ENCODE results near the gene LRRC10B.

The LRRC10B gene

DNA sequence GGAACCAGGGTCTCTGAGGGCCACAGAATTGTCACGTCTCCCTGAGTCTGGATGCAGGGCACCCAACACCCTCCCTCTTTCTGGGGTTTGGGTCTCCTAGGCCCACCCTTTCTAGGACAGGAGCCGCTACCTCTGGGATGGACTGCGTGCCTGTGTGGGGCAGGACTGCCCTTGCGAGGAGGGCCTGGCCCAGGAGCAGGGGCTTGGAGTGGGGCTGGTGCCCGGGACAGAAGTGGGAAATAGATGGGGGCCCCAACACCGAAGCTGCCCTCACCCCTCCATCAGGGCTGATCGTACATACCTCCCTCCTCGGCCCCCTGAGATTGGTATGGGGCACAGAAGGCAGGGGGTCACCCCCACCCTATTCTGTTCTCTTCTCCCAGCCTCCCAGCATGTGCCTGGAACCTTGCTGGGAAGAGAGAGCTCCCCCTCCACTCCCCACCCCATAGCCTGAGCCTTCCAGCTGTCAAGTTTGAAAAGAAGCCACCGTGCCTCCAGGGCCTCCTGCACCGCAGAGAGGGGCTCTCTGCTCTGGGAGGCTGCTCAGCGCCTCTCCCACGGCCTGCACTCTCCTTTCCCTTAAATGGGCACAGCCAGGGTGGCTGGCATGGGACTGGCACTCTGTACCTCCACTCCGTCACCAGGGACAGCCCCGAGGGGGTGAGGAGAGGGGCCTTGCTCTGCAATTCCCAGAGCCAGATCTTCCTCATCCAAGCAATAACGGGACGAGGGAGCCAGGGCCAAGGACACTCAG, 1.8 kb downstream of the LRRC10B start:
- DNase-seq: no peak

DNA sequence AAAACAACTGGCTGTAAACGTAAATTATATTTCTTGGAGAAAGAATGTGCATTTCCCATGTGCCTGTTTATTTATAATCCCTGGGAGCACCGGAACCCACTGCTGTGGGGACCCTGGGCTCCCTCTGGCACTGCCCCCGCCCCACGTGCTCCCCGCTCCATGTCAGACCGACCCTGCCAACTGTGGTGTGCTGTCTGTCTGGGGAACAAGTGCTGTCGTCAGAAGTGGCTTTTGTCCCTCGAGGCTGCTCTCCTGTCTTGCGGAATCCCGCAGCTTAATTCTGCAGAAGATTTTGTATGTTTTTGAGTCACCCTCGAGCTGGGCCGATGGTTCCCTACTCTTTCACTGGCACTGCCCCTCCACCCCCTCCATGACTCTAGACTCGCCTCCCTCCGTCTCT, 2.4 kb downstream of the LRRC10B start:
- DNase-seq: no peak

DNA sequence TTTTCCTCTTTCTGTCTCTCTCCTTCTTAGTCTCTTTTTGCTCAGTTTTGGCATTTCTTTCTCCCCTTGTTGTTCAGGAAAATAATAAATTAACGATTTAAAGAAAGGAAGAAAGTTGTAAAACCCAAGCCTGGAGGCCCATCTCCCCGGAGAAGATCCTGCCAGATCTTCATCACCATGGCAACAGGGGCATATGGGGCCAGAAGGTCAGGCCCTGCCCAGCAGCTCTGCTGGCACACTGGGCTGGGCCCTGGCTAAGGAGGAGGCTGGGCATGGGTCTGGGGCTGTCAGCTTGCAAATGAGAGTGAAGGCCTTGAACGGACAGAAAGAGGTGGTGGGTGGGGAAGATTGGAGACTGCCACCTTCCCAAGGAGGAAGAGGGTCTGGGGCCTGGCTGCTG, 2.8 kb downstream of the LRRC10B start:
- DNase-seq: no peak

DNA sequence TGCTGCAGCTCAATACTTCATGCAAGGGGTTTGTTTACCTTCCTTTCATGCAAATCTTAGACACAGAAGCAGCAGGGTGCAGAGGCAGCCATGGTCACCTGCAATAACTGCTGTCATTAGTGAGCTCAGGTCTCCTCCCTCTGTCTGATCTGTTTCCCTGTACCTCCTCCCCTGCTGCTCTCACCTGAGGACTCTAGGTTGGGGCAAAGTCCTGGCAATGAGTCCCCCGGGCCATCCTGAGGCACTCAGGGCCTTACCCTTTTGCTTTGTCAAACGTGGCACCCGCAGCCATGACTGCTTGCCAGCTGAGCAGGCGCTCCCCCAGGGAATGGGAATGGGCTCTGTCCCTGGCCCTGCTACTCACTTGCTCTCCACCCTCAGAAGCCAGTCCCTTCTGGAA, 3.9 kb downstream of the LRRC10B start:
- DNase-seq: no peak

DNA sequence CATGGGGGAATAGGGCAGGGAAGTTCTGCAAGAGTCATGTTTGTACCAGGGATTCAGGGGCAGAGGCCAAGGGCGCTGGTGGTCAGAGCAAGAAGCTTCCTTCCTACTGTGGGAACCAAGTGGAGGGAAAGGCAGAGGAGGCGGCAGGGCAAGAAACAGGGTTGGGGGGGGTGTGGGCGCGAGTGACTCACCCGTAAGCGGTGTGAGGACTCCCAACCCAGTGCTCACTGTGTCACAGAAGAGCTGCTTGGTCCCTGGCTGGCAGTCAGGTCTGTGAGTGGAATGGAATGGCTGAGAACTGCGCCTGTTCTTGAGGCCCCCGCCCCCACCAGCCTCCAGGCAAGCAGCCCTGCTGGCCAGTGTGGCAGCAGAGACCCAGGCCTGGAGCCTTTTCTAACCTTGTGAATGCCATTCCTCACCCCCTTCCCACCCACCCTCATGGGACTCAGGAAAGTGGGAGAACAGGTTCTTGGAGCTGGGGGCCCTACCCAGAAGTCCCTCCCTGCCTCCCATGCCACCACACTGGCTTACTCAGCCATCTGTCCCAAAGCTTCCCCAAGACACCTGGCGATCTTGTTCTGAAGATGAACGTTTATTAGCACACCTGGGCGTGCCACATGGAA, 4.7 kb downstream of the LRRC10B start:
- DNase-seq: no peak

DNA sequence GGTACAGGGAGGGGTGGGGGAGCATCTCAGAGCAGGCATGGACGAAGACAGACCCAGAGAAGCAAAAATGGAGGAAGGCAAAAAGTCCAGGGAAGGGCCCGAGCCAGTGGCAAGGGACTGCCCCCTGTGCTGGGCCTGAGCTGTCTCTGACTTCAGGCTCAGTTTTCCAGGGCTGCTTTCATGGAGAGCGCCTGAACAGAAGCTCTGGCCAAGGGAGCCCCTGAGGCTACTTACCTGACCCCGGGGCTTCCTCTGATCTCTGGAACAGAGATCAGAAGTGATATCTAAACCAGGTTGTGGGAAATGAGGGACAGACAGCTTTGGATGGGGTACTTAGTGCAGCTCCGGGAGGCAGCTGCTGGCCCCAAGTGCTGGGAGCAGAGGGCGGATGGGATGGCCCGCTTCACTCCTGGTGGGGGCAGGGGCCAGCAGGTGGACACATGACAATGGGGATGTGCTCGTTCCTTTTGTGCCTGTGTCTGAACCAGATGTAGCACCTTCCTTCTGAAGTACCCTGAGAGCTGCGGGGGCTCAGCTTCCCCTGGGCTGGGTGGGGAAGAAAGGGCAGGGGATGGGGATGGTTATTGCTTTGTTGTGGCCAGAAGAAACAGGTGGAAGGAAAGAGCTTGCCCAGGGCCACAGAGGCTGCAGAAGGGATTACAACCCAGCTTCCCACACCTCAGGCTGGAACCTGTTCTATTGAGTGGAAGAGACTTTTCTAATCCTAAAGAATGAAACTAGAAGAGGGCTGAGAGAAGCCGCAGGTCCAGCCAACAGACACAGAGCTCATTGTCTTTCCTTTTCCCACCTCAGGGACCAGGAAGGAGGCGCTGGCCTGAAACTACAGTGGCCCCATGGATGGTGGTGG, 5.7 kb downstream of the LRRC10B start:
- DNase-seq: no peak

DNA sequence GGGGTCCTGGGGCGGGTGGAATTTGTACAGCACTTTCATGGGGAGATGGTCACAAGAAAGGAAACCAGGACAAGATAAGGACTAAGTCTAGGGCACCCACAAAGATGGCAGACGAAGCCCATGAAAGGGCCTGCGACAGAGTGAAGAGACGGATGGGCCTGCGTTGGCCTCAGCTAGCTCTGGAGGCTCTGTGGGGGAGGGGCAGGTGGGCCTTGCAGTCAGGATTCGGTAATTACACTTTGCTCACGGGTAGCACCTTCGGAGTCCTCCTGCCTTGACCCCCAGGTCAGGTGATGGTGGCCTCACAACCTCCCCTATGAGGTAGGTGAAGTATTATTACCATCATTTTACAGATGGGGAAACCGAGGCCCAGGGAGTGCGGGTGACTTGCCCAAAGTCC, 7.1 kb downstream of the LRRC10B start:
- DNase-seq: no peak

DNA sequence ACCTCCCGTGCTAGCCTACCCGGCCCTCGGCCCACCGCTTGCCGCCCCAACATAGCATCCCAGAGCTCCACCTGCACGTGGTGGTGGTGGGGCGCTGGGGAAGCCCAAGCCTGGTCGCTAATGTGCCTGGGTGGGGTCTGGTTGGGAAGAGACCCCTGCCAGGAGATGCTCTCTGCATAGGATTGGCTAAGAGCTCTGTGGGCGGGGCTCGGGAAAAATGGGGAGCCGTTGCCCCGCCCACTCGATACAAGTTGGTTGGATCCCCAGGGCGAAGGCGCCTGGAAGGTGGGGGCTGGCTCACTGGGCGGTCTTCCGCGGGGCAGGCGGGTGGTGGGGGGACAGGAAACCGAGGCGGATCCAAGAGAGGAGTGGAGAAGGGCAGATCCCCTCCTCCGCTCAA, 7.6 kb downstream of the LRRC10B start:
- no peak for DNase-seq

DNA sequence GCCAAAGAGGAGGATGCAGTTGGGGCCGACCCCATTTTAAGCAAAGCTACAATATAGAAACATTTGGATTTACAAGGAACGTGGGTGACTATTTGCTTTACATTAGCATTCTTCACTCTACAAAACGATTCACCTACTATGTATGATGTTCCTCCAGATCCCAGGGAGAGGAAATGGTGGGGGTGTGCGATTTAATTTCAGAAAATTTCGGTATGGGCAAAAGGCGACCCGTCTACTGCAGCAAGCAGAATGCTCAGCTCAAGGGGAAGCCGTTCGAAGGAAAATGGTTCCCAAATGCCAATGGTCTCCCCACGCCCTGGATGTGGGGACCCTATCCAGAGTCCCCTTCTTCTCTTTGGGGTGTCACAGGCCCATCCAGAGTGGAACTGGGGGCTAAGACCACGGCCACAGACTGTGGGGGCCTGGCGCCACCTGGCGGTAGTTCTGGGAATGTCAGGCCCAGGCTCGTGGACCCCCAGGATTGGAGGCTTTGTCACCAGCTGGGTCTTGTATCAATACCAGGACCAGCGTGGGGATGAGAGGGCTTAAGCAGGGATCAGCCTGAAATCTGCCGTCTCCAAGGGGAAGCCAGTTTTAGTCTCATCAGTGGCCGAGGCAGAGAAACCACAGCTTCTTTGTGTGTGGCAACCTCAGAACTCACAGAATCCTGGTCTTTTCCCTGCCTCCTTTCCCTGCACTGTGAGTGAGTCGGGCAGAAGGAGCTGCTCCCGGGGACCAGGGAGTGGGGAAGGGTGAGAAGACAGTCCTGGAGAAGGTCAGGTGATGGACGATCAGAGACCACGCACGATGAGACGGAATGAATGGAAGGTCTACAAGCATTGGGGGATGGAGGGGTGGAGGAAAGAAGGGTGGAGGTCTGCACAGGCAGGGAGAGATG, 8.4 kb downstream of the LRRC10B start:
- peak in 1 of 2 experiments; percentile 13 for DNase-seq

DNA sequence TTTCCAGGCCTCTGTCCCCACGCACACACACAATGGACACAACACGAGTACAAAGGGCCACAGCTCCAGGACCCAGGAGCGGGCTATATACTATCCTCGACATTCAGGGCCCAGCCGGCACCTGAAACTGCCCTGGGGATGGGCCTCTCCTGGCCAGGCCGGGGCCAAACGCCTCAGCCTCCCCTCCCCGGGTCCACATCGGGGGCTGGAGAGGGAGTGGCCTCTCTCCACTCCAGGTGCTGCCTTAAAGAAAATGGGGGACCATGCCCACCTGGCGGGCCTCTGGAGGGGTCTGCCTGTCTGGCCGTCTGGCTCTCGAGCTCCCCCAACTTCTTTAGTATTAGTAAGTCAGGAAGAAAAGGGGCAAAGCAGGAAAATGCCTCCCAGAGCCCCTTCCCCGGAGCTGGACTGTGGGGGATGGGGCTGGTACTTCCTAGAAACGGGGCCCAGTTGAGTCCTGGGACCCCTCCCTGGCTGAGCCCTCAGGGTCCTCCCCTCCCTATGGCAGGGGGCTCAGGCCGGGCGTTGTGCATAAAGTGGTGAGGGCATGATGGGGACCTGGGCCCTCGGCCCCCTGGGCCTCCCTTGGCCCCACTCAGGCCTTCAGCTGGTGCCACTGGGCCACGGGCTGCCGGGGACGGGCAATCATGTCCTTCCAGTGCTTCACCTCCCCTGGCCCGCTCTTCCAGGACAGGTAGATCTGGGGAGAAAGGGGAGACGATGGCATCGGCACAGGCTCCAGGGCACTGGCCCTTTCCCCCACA, 9.7 kb downstream of the LRRC10B start:
- DNase-seq: no peak

DNA sequence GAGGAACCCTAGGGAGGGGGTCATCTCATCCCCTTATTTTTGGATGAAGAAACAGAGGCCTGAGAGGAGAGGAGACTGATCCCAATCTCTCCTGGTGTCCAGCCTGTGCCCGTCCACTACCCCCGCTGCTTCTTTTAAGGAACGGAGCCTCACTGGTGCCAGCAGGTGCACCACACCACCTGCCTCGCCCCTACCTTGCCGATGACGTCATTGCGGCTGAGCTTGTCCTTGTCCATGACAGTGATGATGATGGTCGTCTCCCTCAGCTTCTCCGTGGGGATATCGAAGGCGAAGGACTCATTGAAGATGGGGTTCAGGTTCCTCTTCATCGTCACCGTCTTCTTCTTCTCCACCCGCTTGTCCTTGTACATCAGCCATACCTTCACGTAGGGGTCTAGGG, 14.3 kb downstream of the LRRC10B start:
- no peak for DNase-seq

DNA sequence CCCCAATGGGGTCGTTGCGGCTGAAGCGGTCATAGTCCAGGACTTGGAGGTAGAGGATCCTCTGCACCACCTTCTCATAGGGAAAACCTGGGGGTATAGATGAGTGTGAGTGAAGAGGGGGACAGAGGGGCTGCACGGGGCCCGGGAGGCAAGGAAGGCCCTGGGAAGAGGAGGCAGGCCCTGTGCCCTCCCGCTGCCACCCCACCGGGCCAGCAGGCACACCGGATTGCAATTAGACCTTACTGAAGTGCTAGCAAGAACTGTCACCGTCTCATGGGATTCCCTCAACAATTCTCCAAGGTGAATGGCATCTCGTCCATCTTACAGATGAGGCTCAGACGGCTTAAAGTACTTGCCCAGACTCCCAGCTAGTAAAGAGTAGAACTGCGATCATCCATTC, 15.9 kb downstream of the LRRC10B start:
- DNase-seq: no peak

DNA sequence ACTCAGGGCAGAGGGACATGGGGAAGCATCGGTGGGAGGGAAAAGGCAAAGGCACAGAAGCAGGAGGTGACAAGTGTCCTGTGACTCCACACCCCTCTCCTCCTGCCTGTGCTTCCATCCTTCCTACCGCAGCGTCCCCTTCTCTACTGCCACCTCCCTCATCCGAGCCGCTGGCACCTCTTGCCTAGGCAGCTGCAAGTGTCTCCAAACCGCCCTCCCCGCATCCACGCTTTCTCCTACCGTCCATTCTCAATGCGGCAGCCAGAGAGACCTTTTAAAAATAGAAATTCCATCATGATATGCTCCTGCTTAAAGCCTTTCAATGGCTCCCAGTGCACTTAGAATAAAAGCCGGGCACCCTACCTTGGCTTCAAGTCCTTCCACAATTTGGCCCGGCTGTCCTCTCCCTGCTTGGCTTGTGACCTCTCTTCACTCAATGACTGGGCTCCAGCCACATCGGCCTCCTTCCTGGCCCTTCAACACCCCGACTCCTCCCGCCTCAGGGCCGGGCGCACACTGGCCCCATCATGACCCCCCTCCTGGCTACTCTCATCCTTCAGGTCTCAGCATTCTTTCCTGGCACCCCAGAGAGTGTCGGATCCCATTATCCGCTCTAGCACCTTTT, 16.5 kb downstream of the LRRC10B start:
- no peak for DNase-seq

DNA sequence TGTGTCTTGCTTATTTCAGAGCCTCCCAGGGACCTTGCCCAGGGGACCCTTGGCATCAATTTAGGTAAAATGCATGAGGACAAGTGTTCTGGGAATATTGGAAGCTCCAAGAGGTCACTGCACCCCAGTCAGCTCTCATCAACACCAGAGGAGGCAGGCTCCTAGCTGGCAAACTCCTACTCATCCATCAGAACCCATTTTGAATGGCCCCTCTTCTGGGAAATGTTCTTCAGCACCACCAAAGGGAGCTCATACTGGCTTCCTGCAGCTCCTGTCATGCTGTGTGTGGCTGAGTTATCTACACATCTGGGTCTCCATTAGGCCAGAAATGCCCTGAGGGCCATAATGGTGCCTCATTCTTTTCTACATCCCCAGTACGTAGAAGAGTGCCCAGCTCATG, 17.7 kb downstream of the LRRC10B start:
- no peak for DNase-seq

DNA sequence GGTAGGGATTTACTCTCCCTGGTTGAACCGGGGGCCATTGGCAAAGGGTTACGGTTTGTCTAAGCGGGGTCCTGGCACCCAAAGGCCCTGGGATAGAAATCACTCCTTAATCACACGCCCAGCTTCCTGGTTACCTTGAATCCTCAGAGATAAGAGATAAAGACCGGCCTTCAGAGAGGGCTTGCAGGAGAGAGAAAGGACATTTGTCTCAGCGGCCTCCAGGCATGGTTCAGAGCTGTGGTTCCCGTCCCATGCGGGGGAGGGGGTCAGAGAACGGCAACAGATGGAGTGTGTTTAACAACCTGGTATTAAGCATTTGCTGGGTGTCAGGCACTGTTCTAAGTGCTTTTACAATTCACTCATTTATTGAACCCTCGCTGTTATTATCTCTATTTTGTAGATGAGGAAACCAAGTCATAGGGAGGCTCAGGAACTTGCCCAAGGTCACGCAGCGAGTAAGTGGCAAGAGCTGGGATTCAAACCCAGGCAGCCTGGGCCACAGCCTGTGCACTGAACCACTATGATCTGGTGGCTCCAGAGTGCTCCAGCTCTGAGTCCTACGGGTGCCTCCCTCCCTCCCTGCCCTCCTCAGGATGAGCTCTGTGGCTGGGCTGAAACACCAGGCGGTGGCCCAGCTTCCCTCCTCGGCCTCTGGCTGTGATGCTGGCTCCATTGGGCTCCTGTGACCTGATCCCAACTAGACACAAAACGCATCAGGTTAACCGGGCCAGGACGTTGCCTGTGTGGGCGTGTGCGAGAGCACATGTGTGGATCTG, 18.6 kb downstream of the LRRC10B start:
- no peak for DNase-seq

DNA sequence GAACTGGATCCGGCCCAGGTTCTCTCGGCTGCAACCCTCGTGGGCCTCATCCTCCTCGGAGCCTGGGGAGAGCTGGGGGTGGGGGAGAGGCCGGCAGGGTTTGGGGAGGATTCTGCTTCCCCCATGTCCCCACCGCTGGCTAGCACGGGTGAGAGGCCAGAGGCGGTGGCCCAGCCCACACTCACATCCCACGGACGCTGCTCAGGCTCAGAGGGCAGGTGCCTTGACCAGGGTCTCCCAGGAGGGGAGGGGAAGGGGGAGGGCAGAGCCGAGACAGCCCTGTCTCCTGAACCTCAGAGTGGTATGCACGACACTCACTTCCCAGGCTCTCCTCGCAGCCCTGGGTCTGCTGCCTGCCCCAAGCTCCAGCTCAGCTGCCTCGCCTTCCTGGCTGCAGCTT, 19.6 kb downstream of the LRRC10B start:
- DNase-seq: no peak

DNA sequence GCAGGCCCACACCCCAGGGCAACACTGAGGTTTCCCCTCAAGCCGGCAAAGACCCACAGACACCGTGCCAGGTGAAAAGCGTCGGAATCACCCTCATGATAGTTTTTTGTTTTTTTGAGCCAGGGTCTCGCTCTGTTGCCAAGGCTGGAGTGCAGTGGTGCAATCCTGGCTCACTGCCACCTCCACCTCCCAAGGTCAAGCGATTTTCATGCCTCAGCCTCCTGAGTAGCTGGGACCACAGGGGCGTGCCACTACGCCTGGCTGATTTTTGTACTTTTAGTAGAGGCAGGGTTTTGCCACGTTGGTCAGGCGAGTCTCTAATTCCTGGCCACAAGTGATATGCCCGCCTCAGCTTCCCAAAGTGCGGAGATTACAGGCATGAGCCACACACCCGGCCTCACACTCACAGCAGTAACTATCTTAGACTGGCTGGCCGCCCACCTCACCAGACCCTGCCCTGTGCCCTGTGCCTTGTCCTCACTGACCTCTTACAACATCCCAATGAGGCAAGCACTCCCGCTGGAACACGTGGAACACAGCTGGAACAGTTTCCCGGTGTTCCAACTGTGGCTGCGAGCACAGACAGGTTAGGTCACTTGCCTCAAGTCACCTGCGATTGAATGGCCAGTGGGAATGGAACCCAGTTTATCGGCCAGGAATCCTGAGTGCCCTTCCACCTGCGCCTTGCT, 21.1 kb downstream of the LRRC10B start:
- no peak for DNase-seq

DNA sequence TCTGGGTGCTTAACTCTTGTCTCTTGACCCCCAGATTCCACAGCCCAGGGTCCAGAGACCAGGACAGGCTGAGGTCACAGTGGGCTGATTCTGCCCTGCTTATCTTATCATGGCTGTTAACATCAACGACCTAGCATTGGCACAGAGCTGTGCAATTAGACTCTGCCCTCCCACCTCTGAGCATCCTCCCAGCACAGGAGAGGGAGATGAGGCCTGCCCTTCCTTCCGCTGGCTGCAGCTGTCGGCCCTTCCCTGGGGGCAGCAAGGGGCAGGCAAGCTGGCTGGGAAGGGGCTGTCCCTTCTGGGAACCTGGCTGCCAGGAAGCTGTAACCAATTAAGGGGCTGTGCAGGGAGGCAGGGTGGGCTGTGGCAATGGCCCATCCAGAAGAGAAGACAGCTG, 22.5 kb downstream of the LRRC10B start:
- no peak for DNase-seq

DNA sequence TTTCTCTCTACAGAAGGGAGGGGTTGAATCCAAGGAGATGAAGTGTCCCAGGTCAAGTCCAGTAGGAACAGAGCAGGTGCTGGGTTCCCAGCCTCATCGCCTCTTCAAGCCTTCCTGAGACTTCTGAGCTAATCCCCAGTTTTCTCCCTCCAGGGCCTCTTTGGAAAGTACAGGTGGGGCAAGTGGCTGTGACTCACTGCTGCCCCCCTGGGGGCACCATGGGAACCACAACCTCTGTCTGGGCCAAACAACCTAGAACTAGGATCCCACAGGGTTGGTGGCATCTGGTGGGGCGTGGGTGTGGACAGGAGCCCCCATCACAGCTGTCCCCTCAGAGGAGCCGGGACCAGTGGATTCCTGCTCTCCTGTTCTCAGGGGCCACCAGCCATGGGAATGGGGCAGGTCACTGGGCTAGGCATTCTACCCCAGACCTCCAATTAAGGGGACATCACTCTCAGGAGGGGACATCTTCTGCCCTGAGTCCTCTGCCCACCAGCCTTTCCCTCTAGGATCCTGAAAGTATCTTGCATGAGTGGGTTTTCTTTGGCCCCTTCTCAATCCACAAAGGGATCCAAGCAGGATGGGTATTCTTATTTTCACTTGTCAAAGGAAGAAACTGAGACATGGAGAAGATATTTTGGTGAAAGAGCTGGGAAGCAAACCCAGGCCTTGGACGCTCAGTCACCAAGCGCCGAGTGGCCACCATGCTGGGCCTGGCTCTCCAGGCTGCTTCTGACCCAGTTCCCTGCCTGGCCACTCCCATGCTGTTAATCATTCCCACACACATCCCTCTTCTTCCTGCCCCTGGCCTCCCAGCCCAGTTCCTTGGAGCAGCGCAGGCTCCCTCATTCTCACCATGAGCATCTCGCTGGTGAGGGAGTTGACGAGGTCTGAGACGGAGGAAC, 23.8 kb downstream of the LRRC10B start:
- peak in 1 of 2 experiments; percentile 44 for DNase-seq

Data from NCI-H446 (cell line).